ENCODE measurements around the gene UTP20.

DNA sequence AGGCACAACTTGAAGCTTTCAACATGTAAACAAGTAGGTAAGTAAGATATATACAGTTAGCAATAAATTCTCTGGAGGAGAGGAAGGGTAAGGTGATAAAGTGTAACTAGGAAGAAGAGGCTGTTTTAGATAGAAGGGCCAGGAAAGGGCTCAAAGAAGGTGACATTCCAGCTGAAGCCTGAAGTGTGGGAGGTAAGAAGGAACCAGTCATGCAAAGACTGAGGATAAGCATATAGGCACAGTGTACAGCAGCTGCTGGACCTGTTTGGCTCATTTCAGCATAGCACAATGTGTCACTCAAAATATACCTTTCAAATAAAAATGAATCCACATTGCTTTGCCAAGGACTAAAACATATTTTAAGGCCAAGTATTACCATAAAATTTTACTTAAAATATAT is 156.2 kb downstream of the UTP20 start:
- TF ChIP-seq POLR2A (IDR thresholded peaks at IDR 0.05; ENCODE audit: low read length) (no peak), GATA1 (IDR thresholded peaks at IDR 0.05; ENCODE audit: low read depth, low read length) (no peak)

All from erythroblast (primary cell).